HG03342 (cell line): ENCODE data around the gene ULBP3.

Experiments
- ATAC-seq: cut with Tn5 transposase; IDR thresholded peaks from one replicate; pipeline ENCODE4 v1.9.1; 2021; ENCODE audit warnings: mild to moderate bottlenecking, moderate library complexity; ENCODE audit not compliant: unreplicated experiment

Gene ULBP3

GRCh38 chr6:150068720-150069648 lies at the start of gene ULBP3:
Gene ULBP3 (minus strand): TSS chr6:150069121. CDS start chr6:150069066, 55 bp downstream.
- peak; percentile 76 for ATAC-seq

- ATAC-seq = no peak
These were observed 49.7 kb upstream of the ULBP3 start for GRCh38 chr6:150118627-150119026.

DNA sequence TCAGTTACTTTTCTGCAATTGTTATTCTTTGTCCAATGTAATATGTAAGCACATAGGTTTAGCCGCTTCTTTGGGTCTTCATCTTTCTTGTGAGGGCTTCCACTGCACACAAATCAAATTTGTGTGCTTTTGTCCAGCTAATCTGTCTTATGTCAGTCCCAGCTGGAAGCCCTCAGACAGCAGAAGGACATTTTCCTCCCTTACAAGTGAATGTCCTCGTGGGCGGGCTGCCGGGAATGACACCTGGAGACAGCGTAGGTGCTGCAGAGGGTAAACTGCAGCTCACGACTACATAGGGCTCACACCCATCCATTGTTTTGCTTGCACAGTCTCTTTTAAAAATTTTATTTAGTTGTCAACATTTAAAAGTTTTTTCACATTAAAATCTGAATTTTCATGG lies 49.3 kb upstream of the ULBP3 start:
- no peak for ATAC-seq

DNA sequence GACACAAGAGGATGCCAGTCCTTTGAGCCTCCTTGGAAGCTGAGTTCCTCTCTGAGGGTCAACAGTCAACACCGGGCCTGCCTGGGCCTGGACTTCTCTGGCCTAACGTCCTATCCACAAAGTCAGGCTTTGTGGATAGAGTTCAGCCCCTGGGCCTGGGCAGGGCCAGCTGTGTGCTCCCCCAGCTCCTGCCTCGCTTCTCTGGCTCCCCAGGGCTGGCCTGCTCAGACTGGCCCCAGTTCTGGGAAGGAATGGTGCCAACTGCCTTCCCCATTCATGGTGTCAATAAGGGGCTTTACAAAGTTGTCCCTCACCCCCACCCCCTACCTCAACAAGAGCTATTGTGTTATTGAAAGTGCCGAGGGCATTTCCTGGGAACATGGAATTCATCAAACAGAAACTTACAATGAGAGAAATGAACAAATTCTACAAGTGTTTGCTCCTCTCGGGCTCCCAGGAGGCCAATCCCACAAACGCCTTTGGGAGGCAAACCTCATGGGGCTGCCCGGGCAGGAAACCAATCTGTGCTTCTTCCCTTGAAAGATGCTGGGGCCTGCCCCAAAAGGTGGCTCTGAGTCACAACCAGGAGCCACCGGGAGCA lies 47.4 kb upstream of the ULBP3 start:
- no peak for ATAC-seq

DNA sequence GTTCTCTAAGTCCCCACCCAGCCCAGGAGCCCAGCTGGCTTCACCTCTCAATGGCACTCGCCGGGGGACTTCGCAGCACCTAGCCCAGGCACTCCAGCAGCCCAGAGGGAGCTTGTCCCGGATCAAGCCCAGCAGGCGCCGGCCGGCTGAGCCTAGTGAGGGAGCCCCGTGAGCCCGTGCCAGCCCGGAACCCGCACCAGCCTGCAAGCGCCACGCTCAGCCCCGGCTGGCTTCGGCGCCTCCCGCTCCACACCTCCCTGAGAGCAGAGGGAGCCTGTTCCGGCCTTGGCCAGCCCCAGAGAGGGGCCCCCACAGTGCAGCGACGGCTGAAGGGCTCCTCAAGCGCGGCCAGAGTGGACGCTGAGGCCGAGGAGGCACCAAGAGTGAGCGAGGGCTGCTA lies 46.8 kb upstream of the ULBP3 start:
- no peak for ATAC-seq

DNA sequence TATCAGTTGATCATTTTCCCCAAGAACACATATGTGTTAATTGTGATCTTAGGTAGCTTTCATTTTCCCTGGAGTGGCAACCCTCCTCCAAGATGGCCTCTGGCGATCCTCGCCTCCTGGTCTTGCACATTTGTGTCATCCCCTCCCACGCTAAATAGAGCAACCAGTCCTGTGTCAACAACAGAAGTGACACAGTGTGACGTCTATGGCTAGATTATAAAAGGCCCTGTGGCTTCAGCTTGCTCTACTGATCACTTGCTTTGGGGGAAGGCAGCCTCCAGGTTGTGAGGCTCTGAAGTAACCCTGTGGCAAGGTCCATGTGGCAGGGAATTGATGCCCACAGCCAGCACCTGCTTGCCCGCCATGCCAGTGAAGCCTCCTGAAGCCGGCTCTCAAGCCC lies 43.3 kb upstream of the ULBP3 start:
- ATAC-seq = no peak

GRCh38 chr6:150102750-150103270 lies 33.9 kb upstream of the ULBP3 start:
- no peak for ATAC-seq

GRCh38 chr6:150100745-150101144 lies 31.8 kb upstream of the ULBP3 start:
- ATAC-seq = no peak

- no peak for ATAC-seq
These were observed 31.0 kb upstream of the ULBP3 start for GRCh38 chr6:150099953-150100352.

DNA sequence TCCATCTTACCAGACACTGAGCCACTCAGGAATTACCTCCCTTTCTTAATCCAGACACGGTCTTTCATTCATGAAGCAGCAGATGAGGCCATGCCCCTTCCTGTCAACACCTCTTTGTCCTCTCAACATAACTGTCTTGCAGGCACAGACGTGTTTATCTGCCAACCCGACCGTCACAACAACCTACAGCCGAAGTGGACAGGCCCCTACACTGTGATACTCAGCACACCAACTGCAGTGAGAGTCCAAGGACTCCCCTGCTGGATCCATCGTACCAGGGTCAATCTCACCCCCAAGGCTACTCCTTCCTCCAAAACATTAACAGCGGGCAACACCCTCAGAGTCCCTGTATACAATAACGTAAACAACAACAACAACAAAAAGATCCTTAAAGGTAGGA lies 30.6 kb upstream of the ULBP3 start:
- no peak for ATAC-seq

DNA sequence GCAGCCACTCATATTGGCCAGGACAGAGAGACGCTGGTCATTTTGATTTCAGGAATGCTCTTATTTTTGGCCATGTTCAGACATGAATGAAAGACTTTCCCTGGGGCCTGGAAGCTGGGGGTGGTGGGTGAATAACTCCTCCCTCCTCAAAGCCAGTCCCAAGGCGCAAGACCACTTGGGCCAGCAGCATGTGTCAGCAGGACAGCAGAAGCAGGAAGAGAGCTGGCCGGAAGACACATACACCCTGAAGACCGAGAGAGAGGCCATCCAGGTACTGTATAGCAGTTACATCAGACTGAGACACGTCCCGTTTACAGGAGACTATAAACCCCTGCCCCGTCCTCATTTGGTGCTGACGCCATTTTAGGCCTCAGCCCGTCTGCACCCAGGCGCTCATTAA lies 29.2 kb upstream of the ULBP3 start:
- no peak for ATAC-seq

DNA sequence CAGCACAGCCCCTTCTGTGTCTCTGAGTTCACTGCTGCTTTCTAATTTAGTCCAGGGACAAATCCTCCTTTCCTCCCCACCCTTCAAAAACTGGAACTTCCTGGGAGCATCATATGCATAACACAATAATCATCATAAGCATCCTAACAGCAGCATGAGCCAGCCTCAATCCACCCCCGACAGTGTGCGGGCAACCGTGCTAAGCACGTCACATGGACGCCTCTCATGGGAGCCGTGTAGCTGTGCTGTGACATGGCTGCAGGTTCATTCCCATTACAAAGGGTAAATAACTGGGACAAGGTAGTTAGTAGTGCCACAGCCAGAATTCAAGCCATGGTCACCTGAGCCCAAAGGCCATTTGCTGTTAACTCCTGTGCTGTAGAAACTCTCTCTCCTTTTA lies 24.5 kb upstream of the ULBP3 start:
- no peak for ATAC-seq

DNA sequence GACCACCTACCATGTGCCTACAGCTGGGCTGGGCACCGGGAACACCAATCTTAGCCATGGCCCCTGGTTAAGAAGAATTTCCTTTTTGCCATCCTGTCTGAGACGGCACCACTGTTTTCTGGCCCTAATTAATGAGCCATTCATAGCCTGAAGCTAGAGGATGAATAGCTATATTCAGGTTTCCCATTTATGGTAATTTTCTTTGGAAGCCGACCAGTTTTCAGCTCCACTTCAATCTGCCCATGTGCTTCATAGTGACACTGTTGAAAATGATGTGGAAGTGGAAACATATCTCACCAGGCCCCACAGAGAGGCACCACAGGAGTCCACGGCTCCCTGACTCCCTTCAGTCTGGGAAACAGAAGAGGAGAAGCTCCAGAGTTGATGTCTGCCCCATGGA lies 22.6 kb upstream of the ULBP3 start:
- ATAC-seq = no peak

GRCh38 chr6:150090328-150090727 lies 21.4 kb upstream of the ULBP3 start:
- no peak for ATAC-seq

- ATAC-seq = no peak
These were observed 19.7 kb upstream of the ULBP3 start for GRCh38 chr6:150088481-150089154.

GRCh38 chr6:150087336-150087735 lies 18.4 kb upstream of the ULBP3 start:
- ATAC-seq = no peak

- ATAC-seq = no peak
These were observed 17.1 kb upstream of the ULBP3 start for GRCh38 chr6:150086026-150086425.

- no peak for ATAC-seq
These were observed 15.5 kb upstream of the ULBP3 start for GRCh38 chr6:150084426-150084825.

DNA sequence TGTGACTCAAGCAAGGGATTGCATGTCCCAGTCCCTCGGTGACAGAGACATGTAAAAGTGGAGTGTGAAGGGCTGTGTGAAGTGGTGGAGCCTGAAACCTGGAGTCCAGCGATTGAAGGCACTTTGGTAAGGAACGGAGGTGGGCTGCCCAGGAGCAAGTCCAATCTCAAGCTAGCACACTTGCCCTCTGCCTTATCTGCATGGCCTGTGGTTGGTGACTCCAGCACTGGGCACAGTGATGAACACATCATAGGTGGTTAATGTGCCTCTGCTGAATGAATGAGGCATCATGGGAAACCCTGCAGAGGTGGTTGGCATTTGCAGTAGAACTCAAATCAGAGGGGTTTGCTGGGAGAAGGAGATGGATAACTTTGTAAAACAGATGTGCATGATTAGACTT lies 14.9 kb upstream of the ULBP3 start:
- no peak for ATAC-seq

DNA sequence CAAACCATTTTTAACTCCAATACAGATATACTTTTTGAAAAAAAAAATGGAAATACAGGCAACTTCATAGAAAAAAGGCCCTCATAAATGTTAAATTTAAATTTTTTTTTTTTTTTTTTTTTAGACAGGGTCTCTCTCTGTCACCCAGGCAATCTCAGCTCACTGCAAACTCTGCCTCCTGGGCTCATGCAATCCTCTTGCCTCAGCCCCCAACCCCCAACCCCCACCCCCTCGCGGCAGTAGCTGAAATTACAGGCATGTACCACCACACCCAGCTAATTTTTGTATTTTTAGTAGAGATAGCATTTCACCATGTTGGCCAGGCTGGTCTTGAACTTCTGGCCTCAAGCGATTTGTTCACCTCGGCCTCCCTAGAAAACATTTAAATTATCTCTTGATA lies 12.8 kb upstream of the ULBP3 start:
- no peak for ATAC-seq

DNA sequence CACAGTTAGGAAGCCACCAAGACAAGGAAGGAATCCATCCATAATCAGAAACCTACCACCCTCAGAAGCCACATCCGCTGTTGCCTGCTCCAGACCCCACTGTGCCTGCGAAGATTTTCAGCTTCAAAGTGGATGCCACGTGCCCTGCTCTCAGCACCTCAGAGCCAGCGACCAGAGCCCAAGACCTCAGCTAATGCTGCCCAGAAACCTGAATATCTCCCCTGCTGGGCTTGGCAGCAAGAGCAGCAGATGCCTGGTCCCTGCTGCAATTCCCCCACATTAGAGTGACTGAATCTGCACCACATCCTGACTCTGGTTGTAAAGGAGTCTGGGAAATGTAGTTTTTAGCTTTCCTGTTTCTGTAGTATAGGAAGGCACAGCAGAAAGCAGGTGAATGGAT lies 10.7 kb upstream of the ULBP3 start:
- no peak for ATAC-seq

DNA sequence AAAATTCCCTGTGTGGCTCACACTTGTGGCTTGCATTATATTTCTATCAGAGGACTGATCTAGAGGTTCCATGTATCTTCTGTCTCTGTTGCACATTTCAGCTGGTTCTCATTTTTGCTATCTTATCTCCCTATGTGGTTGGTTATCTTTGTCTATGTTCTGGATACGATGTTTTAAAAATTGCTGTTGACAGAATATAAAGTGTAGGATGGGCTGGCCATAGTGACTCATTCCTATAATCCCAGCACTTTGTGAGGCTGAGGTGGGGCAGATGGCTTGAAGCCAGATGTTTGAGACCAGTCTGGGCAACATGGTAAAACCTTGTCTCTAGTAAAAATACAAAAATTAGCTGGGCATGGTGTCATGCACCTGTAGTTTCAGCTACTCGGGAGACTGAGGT lies 9.9 kb upstream of the ULBP3 start:
- no peak for ATAC-seq
